ENCODE measurements around the gene MAGOH.
"Not testable (repeated sequence)": the region's sequence is repeated elsewhere in the genome, so short reads cannot be mapped to it uniquely, and the experiment has no call there.

Gene MAGOH

DNA sequence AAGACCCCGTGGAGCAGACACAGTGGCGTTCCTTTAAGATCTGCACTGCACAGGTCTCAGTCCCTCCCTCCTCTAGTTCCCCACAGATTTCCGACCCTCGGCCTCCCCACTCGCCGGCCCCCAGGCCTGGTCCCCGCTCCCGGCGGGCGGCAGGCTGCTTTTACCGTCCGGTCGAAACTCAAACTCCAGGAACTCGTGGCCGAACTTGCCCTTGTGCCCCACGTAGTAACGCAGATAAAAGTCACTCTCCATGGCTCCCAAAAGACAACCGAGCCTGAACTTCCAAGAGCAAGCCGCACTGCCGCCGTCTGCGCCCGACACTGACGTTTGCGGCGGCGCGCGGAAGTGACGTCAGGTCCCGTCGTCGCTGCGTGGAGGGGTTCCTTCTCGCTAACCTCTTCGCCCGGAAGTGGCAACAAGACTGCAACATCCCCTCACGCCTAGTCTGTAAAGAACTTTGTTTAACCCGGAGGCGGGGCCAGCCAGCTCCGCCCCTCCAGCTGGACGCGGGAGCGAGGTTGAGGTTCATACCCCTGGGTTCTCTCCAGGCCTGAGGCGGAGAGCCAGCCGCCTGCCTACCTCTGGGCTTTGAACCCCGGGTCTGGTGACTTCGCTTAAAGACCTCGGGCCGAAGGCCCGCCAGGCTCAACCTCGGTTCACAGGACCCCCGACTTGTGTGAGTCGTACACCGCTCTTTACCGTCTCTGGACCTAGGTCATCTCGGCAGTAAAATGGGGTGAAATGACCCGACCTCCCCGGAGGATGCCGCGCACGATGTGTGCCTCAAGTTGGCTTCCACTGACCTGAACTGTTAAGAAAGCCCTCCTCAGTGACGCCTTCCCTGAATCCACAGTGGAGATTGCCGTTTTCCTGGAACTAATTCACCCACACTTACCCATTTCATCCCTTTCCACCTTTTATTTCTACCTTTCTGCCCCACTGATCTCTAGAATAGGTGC lies at the start of gene MAGOH:
Gene MAGOH (minus strand): TSS at position 322 of the 959 bp plus-strand sequence. CDS start 70 bp downstream, at position 252.
- peak; percentile 92 to 93 for DNase-seq

DNA sequence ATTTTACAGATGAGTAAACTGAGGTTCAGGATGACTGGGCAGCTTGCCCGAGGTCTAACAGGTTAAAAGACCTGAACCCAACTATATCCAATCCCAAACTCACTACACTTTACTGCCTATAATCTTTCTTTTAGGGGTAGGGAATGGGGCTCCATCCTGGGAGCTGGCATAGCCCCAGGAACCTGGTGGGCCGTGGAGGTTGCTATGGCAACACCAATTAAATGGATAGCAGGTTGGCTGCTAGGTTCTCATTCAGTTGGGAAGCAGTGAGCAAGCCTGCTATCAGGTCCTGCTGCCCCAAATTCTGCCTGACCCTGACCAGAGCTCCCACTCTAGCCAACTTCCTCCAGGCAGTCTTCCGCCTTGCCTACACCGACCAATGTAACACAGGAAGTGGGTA lies 48.6 kb upstream of the MAGOH start:
- no peak for DNase-seq

DNA sequence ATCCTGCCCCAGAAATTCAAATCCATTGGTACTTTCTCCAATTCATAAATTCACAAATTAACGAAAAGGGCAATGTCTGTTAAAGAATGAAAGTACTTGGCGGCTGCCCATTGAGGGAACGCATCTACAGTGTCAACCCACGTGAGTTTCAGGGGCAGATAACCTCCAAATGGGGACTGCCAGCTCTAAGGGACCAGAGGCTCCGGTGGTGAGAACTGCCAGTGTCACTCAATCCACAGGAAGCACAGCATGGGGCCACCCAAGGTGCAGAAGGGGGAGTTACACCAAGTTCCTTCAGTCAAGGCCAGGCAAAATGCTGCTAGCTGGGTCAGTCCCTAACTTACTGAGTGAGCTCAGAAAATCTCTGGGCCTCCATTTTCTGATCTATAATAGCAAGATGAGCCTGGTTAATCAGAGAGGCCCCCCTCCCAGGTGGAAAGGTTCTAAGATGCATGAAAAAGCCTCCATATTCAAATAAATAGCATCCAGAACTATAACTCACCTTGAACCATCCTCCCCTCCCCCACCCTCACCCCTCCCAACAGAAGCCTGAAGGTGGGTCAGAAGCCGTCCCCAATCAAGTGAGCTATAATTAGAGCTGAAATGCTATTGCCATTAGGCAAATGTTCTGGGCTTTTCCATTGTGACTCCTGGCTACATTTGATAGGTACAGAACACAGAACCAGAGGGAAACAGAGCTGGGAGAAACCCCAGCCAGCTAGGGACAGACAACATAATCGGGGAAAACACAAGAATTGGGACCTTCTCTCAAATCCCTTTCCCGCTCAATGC lies 47.8 kb upstream of the MAGOH start:
- DNase-seq, result no peak

DNA sequence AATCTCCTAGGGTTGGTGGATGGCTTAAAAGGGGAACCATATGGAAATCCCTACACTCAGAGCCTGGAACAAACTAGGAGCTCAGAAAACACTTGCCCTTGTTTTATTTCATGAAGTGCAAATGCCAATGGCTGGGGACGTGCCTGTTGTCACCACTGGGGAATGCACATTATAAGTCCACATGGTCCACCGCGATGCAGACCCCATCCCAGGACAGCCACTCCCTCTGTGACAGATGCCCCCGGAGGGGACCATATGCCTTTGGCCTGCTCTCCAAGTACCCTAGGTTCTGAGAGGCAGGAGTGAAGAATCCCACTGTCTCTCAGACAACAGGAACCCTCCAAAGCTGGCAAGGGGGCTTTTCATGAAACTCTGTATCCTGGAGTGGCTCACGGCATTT lies 47.2 kb upstream of the MAGOH start:
- DNase-seq, result no peak

DNA sequence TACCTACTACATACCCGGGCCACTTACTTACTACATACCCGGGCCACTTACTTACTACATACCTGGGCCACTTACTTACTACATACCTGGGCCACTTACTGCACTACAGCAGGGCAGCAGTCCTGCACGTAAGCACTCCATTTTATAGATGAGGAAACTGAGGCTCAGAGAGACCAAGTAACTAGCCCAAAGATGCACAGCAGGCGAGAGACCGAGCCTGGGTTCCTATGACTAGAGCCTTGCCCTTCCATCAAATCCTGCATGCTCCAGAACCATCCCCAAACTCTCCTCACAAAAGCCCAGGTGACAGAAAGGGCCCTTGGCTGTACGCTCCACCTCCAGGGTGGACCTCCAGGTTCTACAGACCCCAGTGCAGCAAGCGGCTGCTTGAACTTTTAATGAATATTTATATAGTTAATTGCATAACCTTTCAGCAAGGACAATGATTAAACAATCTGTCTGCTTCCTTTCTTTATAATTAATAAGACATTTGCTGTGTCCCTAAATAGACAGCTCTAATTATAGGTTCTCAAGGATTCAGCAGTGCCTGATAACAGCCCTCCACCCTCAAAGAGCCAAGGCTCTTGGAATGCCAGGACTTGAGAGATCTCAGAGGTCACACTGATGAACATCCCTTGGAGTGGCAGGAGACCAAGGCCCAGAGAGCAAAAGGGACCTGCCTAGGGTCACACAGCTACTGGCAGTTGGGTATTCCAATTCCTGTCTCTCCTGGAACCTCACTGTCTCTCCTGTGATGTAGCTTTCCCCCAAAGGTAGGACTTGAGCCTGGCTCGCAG lies 46.1 kb upstream of the MAGOH start:
- DNase-seq, result no peak

DNA sequence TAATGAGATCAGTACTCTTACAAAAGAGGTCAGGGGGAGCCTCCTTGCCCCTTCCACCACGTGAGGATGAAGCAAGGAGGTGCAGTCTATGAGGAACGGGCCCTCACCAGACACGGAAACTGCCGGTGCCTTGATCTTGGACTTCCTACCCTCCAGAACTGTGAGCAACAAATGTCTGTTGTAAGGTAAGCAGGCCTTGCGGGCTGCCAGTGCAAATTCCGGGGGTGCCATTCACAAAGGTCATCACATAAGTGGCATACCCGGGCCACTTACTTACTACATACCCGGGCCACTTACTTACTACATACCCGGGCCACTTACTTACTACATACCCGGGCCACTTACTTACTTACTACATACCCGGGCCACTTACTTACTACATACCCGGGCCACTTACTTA lies 44.8 kb upstream of the MAGOH start:
- not testable (repeated sequence) for DNase-seq

DNA sequence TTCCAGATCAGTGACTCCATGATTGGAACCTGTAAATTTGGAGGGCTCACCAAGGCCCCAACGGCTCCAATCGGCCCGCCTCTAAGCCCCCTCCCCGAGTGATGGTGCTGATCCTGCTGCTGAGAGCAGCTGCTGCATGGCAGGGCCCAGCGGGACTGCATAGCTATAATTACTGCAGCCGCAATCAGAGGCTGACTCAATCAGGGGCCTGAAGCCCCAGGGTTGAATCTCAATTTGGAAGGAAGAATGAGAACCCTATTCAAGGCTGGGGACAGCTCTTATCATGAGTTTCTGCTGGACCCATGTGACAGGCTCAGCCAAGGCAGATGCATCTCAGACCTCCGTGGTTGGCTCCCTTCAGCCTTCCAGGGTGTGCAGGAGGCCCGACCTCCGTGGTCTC lies 42.8 kb upstream of the MAGOH start:
- no peak for DNase-seq

DNA sequence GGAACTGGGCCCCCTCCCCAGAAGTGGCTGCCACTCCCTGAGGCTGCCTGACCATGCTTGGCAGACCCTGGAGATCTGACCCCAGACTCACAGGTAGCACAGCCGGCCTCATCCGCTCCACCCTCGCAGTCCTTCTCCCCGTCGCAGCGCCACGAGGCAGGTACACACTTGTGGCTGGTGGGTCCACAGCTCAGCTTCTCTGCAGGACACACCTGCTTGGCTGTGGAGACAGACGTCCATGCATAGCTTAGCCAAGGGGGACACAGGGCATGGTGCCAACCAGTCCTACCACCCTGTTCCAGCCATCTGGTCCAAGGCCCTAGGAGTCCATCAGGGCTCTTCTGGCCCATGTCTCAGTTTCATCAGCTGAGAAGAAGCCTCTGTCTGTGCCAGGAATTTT lies 42.2 kb upstream of the MAGOH start:
- DNase-seq, result no peak

DNA sequence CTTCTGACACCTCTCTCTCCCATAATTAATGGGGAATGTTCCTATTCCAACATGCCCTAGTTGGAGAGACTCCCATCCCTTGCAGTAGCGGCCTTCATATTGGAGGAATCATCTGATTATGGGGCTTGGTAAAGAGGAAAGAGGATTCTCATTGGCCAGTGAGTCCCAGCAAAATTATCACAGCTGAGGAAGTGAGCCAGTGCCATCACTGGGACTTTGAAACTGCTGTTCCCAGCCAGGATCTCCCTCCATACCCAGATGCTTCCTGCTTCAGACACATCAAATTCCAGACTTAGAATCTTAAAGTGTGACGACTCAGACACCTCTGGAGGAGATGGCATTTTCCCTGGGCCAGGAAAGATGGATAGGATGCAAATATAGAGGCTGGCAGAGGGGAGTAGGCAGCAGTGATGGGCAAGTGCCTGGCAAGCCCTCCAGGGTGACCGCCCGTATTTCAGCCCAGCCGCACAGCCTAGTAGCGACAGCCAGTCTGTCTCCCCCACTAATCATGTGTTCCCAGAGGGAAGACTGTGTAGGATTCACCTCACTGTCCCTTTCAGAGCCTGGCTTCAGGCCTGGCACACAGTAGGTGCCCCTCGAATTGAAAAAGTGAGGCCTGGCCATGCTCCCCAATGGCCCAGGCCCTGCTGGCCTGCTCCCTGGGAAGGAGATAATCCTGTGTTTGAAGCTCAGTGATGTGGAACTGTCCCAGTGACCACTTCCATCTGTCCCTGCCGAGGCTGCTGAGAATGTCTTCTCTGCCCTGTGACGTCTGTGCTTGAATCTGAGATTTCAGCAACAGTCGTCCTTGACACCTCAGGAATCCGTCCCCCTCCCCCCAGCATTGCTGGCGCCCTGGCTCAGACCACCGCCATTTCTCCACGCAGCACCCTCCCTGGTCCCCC lies 41.2 kb upstream of the MAGOH start:
- DNase-seq, result no peak

DNA sequence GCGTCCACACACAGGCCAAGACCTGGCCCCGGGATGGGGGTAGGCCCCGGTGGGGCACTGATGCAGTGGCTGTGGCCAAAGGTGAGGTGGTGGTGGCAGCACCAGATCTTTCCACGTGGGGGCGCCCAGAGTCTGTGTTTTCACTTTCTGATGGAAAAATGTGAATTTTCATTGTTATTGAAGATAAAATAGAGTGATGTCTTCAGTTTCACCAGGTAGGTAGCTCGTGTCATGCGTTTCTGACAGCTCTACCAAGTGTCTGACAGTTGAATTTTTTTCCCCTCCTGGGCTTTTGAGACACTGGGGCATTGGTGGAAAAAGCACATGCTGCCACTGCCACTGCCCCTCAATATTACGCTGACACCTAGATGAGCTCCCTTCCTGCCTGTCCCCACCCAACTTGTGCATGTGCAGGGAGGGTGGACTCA lies 40.0 kb upstream of the MAGOH start:
- peak; percentile 67 to 76 for DNase-seq

DNA sequence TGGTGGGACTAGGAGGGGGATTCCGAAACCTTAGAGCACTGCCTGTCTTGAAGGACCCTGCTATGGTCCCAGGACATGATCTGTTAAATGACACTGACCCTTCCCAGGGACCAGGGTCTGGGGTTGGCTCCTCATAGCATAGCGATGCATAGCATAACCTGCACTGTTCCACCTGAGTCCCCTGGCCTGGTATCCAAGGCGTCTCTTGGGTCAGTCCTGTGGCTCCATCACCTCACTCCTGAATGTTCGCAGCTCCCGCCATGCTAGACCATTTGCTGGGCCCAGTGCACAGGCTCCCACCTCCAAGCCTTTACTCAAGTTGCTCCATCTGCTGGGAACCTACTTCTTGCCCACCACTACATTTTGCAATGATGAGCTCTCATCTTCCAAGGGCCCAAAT lies 39.0 kb upstream of the MAGOH start:
- DNase-seq, result no peak

DNA sequence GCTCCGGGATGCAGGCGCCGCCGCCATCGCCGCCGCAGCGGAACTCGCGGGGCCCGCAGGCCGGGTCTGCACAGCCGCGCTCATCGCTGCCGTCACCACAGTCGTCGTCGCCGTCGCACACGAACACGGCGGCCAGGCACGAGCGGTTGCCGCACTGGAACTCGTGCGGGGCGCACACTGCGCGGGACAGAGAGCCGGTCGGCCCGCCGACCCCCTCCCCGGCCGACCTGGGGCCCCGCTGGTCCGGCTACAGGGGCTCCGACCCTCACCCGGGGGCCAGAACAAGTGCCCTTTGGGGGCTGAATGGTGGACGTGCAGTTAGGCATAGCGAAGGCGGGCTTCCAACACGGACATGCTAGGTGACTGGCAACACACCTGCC lies 38.6 kb upstream of the MAGOH start:
- no peak for DNase-seq

DNA sequence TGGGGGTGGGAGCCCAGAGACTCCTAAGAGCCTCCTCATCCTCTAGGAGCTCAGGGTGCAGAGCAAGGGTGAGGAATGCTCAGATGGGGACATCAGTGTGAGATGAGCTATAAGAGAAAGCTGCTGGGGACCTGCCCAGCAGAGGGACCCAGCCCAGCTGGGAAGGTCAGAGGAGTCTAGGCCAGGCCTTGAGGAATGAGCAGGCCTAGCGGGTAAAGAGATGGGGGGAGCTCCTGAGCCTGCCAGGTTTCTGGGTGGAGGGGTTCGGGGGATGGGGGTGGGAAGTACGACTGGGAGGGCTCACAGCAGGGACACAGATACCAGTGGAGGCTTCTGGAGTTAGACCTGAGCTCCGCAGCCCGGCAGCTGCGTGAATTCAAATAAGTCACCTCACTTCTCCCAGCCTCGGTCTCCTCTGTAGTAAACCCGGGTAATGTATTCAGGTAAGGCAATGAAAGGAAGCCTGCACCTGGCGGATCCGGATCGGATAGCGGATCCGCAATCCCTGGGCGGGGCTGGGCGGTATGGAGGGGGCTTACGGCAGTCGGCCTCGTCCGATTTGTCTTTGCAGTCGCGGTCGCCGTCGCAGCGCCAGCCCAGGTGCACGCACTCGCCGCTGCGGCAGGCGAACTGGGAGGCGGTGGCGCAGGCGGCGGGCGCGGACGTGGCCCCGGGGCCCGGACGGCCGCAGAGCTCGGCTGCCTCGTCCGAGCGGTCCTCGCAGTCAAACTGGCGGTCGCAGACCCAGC lies 38.0 kb upstream of the MAGOH start:
- DNase-seq, result no peak

DNA sequence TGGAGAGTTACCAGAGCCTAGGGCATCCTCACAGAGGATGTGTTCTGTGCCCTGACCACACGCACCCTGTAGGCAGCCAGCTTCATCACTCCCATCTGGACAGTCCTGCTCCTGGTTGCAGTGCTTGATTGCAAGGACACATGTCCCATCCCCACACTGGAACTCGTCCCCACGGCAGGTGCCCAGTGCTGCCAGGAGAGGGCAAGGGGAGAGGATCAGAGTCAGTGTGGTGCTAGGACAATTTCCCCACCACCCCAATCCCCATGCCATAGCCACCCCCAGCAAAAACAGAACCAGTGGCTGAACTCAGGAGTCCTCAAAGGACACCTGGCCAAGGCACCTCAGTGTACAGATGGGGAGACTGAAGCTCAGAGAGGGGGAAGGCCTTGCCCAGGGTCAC lies 37.2 kb upstream of the MAGOH start:
- no peak for DNase-seq

DNA sequence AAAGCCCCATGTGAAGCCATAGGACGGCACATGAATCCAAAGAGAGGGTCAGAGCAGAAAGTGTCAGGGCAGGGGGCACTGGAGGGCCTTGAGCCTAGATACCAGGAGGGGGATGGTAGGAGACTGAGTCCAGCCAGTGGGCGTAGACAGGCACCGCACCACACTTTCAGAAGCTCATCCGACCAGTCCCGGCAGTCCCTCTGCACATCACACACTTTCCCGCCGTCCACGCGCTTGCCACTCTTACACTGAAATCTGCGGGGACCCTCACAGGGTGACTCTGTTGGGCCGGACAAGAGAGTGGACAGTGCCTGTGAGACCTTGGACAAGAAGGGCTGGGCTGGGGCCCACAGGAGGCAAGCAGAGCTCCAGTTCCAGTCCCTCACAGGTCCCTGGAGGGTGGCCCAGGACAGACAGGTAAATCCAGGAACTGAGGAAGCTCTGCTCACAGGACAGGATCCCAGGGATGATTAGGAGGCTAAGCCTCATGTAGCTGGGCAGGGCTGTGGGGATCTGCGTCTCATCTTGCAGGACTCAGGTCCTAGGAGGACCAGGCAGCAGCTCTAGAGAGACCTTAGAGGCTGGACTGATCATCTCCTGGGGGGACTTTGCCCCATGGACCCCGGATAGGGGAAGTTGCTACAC lies 36.3 kb upstream of the MAGOH start:
- DNase-seq, result no peak

DNA sequence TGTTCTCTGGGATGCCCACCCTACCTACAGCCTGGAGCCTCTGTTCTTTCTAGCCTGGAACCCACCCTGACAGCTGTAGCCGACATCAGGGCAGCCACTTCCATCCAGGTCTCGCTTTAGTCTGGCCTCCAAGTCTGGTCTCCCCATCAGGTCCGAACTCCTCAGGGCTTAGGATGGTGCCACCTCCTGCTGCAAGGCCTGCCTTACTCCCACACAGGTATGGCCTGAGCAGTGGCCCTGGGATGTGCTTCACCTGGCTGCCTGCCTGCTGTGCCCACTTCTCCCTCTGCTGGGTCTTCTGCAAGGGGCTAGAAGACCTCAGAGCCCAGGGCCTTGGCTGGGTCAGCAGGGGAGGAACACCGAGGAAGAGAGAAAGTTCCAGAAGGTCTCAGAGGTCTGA lies 35.7 kb upstream of the MAGOH start:
- no peak for DNase-seq

DNA sequence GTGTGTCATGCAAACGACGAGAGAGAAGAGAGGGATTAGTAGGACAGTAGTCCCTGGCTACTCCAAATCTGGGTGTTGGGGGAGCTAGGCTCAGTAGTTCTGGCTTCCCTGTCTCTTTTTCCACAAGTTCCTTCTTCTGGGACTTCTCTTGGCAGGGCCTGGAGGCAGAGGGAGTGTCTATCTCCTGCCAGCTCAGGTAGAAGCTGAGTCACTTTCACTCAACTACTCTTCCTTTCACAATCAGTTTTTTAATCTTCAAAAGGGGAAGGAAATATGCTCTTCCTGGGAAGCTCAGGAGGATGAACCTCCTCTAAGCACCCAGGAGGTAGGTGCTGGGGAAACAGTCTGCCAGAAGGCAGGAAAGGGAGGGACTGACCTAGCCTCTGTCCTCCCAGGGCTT lies 35.2 kb upstream of the MAGOH start:
- DNase-seq, result no peak

DNA sequence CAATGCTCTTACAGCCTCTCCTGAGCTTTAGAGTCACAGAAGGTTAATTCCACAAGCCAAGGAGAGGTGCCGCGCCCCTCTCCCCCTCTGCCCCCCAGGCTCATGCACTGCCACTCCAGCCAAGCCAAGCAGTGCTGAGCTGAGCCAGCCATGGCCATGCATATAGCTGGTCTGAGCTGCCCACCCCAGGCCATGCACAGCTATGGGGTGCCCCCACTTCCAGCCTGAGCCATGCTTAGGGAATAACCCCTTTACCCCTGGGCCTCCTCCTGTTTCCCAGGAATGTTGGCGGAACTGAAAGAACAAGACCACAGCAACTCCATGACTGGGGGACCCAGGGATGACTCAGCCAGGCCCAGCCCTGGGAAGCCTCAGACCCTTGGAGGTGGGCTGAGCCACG lies 34.0 kb upstream of the MAGOH start:
- DNase-seq, result no peak

DNA sequence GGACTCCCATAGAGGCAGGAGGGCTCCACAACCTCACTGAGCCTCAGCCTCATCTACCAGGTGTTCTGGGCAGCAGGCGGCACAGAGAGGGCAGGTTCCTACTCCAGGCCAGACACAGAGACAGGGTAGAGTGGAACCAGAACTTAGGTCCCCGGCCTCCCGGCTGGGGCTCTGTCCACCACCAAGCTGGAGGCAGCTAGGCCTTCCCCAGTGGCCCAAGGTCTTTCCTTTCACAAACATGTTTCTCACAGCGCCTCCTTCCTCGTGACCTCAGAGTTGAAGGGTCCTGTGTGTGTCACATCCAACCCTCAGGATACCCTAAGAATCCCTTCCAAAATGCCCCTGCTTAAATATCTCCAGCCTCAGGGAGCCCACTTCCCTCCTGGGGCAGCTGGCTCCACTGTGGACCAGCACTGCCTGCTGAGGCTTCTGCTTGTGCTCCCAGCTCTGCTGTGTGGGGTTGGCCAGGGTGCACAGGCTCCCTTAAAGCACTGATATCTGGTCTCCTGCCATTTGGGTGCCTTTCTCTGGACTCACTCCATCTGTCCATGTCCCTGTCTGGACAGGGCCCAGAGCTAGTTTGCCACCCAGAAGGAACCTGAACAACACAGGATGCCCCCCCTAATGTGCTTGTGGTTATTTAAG lies 33.2 kb upstream of the MAGOH start:
- no peak for DNase-seq

DNA sequence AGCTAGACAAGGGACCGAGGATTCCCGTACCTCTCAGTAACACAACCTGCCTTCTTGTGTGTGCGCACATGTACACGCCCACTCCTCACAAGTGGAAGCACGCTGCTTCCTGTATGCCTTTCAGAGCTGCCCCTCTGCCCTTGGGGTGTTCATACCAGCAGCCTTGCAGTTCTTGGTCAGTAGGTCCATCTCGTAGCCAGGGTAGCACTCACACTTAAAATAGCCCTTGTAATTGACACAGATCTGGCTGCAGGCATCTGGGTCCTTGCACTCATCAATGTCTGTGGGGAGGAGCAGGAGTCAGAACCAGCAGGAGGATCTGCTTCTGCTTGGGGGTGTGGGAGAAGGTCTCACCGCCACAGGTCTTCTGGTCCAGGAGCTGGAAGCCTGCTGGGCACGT lies 32.6 kb upstream of the MAGOH start:
- DNase-seq, result no peak

Data from activated CD4-positive, alpha-beta T cell treated with anti-CD3 and anti-CD28 coated beads, Interleukin-2, amount 50 U/mL, for 4 hours (primary cell).